T1000 (cell line): Measurements from ENCODE around the gene NMNAT3.

Source experiments
- DNase-seq: peaks from one replicate; lab custom pipeline; 2025; ENCODE audit warnings: mixed read lengths; lab: John Stamatoyannopoulos, UW

The NMNAT3 gene

GRCh38 chr3:139521144-139521543, 156.6 kb downstream of the NMNAT3 start:
- no peak for DNase-seq

DNA sequence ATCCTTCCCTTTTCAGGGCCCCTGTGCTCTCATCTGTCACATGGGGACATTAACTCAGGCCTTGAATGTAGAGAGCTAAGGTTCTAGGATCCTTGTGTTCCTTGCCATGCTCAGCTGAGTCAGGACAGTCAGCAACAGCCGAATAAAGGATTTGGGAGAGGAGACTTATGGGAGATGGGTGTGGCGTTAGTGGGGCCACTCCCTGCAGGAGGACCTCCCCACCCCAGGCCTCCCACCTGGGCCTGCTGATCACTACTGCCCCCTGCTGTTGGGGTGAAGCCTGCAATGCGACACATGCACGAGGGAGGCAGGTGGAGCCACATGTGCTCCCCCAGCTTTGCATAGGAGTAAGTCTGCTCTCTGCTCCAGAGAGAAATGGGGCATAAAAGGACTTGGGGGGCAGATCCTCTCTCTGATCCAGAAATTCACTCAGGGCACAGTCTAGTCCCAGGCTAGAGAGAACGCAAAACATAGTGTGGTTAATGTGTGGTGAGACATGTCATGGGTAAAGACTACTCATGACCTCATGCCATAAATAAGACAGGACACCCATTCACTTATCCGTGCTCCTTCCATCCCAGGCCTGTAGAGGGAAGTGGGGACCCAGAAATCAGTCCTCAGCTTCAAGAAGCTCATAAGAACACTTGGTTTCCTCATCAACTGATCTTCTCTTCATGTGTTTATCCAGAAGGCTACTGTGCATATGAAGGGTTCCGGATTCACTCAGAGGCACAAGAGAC, 157.6 kb downstream of the NMNAT3 start:
- no peak for DNase-seq

DNA sequence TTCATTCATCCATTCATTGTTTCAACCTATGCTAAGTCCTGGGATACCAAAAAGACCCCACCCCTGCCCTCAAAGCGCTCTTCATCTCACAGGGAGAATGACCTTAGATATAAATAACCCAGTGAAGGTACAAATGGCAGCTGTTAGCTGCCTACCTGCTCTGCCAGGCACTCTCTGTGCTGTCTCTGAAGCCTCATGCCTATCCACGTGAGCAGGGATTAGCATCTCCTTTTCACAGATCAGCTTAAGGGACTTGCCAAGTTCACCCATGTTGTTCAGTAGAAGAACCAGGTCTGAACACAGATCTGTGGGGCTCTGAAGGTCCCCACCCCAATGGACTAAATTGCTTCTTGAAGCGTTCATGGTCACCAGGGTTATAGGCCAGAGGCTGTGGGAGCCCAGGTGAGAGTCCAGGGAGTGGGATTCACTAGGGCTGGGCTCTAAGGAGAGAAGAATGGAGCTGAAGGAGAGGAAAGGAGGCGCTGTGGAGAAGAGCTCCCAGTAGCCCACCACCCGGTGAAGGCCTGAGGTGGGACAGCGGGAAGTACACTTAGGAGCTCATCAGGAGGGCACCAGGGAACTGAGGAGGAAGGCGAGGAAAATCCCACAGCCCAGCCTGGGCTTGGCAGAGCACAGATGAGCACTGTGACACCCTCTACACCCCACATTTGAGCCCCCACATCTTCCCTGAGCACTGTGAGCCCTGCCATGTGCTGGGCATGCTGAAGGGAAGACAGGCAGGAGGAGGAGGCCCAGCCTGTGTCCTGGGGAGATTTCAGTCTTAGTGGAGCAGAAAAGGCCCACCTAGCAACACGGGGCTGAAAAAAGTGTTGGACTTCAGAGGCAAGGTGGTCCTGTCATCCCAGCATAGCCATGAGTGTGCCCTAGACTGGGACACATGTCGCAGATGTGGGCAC, 158.6 kb downstream of the NMNAT3 start:
- no peak for DNase-seq

DNA sequence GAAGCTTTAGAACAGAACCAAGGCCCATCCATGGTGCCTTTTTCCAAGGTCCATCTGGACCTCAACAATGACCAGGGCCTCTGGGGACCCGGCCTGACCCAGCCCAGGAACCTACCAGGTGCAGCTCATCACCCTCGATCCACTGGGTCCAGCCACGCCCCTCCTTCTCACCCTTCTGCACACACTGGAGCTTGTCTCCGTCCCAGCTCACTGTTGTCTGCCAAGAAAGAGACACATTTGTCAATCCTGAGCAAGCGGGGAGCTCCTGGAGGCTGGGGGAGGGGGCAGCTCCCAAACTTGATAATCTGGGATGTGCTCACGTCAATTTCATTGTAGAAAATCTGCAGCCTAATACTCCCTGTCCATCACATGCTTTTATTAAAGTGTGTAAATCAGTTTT, 159.5 kb downstream of the NMNAT3 start:
- DNase-seq: no peak

GRCh38 chr3:139517321-139518065, 160.3 kb downstream of the NMNAT3 start:
- DNase-seq: no peak

GRCh38 chr3:139514741-139515140, 163.0 kb downstream of the NMNAT3 start:
- no peak for DNase-seq
